Motor neuron (in vitro differentiated cells): Measurements from ENCODE around the gene AAGAB. TPM values are rescaled to one million over a fixed set of nuclear protein-coding genes. Genes with fewer than 3 reads are reported as not detected.
"Not testable (repeated sequence)": the region's sequence is repeated elsewhere in the genome, so short reads cannot be mapped to it uniquely, and the experiment has no call there.

Source experiments
- ATAC-seq, 8 experiments: fragments of 200-7000 bp; cut with Tn5 transposase; replicated peaks in 6 of 8; 2 replicates each; pipeline ENCODE4 v1.8.0; 2021; ENCODE audit warnings: mild to moderate bottlenecking in 8 of 8, moderate library complexity in 8 of 8
- H3K27ac ChIP-seq, 2 donors: fragments of 250-450 bp; sonication (Bioruptor Pico); 2 replicates each; pipeline ENCODE4 v1.9.0; 2021; ENCODE audit warnings: antibody characterized with exemption in 2 of 2, mild to moderate bottlenecking in 2 of 2, moderate library complexity in 1 of 2
- H3K4me1 ChIP-seq, 2 donors: fragments of 250-450 bp; sonication (Bioruptor Pico); replicated peaks in 1 of 2; 2 replicates each; pipeline ENCODE4 v1.6.1; 2021; ENCODE audit warnings: antibody characterized with exemption in 2 of 2, mild to moderate bottlenecking in 2 of 2, moderate library complexity in 1 of 2
- H3K4me3 ChIP-seq, 5 donors: fragments of 250-450 bp; sonication (Bioruptor Pico); 2 replicates each; pipeline ENCODE4 v1.9.0; 2021; ENCODE audit warnings: antibody characterized with exemption in 5 of 5, mild to moderate bottlenecking in 5 of 5, moderate library complexity in 4 of 5
- WGBS, 10 experiments: fragments of 450-650 bp; shearing (Covaris generic); methylation state at CpG; one replicate each; pipeline ENCODE4 v1.0.0; 2022; 5-methylcytosine and 5-hydroxymethylcytosine counted together
- in situ Hi-C, 9 experiments: fragments of 400-800 bp; cut with MboI; loops; one replicate each; pipeline ENCODE4 v1.15.0; 2021; ENCODE audit warnings: low sequenced_read_pairs in 9 of 9, low pct_unique_long_range_greater_than_20kb in 2 of 9; ENCODE audit not compliant: unreplicated experiment in 9 of 9
- total RNA-seq, 8 experiments: library from RNA; unstranded; fragments of 300-600 nt; gene quantifications; 2 replicates each; pipeline versions ENCODE4 v1.2.3 to v1.2.4, GENCODE V29; 2022

The AAGAB gene
- total RNA-seq, 8 experiments from 2014 or later = 32.9 to 72.1 (median 41.5) TPM

DNA sequence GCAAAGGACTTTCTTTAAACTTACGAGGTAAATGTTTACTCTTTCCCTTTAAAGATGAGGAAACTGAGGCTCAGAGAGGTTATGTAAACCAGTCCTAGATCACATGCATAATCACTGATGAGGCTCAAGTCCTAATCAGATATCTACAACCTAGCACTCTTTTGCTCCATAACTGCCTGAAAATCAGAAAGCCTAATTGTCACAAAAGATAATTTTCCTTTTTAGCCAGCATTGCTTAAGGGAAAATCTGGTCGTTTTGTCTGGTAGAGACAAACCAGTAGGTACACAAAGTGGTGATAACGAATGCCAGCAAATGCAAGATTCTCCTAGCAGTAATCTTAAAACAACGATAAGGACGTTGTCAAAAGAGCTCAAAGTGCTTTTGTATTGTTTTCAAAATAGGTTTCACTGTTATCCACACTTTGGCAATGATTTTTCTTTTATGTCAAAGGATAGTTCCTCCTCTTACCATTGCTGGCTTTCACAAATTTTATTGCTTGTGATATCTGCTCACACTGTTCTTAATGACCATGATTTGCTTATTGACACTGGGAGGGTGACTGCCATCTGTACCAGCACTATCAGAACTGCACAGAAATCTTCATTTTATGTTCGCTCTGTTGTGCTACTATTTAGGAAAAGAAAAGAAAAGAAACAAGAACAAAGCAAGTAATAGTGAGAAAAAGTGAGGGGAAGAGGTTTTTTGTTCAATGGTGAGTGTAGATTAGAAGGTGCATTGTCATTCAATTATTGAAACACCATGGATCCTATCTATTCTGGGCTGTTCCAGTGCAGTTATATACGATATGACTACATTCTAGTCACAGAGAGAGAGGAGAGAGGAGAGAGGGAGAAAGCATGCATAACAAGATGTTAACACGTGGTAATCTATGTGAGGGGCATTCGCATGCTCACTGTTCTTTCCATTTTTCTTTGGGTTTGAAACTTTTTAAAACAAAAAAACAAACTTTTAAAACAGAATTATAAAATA, 13.8 kb upstream of the AAGAB start:
- no peak for ATAC-seq
- 64 to 87% (median 75%) methylated on average over 4 to 9 of the region's 9 CpGs for WGBS, 10 experiments

DNA sequence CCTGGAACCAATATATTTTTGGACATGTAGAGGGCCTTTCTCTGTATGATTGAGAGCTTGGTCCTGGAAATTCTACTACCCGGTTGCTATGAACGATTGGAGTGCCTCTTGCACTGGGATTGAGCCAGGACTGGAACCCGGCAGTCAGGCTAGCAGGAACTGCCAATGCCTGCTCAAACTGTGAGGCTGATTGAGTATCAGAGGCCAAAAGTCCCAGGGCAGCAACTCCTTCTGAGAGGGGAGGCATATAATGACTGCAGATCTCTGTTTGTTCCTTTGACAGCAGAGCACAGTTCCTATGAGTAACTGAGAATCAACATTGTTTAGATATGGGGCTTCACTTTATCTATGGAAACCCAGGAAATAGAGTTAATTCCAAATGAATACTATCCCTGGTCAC, 13.0 kb upstream of the AAGAB start:
- no peak overlapping the region for H3K27ac ChIP-seq
- WGBS, 10 experiments = 5 to 73% (median 50%) methylated on average over 1 to 3 of the region's 3 CpGs; no CpG with 5 or more reads in 3 of the 10 experiments
- H3K4me1 ChIP-seq = peaks cover 3 to 4% of the 10 kb centered on the region in 2 donors
- in situ Hi-C loops = no loop called here
- ATAC-seq = no peak
- H3K4me3 ChIP-seq = no peak overlapping the region

More for the DNA sequence above, 13.8 kb upstream of the AAGAB start:
- in situ Hi-C loops = no loop called here
- H3K27ac ChIP-seq = no peak overlapping the region
- peaks cover 3 to 4% of the 10 kb centered on the region in 2 donors for H3K4me1 ChIP-seq
- no peak overlapping the region for H3K4me3 ChIP-seq

DNA sequence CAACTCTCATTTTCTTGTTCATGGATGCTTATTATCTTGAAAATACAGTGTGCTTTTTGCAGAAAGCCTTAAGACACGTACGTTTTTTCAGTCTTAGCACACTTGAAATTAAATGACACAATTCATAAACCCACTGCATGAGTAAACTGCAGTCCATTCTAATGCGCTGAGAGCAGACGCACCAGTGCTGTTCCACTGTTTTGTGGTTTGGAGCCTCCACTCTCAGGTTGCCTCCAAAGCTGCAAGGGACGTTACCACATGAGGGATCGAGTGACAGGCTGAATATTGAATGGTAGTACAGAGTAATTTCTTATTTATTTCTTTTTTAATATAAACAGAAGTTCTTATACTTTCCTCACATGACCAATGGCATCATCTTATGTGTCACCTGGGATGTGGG, 12.4 kb upstream of the AAGAB start:
- Histone ChIP-seq H3K4me1 (peaks cover 3 to 4% of the 10 kb centered on the region in 2 donors), H3K27ac (no peak overlapping the region), H3K4me3 (no peak overlapping the region)
- in situ Hi-C loops = no loop called here
- ATAC-seq = no peak
- WGBS, 10 experiments = 56 to 97% (median 88%) methylated on average over 2 to 6 of the region's 6 CpGs; no CpG with 5 or more reads in 1 of the 10 experiments

DNA sequence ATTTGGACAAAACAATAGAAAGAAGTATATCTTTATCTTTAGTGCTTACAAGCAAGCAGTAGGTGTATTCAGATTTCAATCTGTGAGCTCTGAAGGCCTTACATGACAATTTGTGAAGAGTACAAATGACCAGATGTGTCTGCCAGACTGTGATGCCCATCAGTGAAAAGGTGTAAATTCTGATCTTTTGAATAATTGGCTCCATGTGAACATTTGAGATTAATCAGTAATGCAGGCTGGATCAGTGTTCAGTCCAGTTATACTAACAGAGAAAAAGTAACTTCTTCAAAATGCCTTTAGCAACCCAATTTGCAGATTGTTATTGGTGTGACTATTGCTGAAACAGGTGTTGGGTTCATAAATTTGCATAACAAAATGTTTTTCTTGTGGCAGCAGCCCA, 5.3 kb upstream of the AAGAB start:
- Histone ChIP-seq H3K4me3 (no peak overlapping the region), H3K27ac (no peak overlapping the region), H3K4me1 (peaks cover 0 to 3% of the 10 kb centered on the region in 2 donors)
- ATAC-seq = no peak
- in situ Hi-C loops = no loop called here

DNA sequence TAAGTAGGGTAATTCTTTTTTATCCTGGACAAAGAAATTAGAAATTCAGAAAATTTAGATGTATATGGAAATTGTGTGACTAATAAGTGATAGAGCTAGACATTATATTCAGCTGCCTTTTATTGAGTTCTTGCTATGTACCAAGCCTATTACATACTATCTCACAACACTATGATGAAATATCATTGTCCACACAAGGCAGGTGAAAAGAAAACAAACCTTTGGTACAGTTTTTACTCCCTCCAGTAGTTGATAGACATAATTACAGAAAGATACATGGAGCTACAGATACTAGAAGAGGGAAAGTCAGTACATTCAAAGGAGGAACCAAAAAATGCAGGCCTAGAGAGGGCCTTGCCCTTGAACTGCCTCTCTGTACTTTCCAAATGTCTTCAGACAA, 4.9 kb upstream of the AAGAB start:
- H3K4me1 ChIP-seq = peaks cover 0 to 3% of the 10 kb centered on the region in 2 donors
- no peak overlapping the region for H3K27ac ChIP-seq
- ATAC-seq = no peak
- no peak overlapping the region for H3K4me3 ChIP-seq
- in situ Hi-C loops = no loop called here

DNA sequence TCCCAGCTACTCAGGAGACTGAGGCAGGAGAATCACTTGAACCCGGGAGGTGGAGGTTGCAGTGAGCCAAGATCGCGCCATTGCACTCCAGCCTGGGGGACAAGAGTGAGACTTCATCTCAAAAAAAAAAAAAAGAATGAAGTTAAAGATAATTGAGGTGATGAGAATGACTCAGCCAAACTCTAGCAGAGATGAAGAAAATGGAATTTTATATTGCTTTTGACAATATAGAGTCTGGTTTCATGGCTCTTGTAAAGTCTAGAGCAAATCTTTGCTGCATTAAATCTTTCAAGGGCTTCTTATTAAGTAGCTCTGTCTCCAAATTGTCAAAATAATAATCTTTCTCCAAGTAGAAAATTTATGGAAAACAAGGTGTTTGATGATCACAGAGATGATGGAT, 4.0 kb upstream of the AAGAB start:
- ATAC-seq = not testable (repeated sequence)

DNA sequence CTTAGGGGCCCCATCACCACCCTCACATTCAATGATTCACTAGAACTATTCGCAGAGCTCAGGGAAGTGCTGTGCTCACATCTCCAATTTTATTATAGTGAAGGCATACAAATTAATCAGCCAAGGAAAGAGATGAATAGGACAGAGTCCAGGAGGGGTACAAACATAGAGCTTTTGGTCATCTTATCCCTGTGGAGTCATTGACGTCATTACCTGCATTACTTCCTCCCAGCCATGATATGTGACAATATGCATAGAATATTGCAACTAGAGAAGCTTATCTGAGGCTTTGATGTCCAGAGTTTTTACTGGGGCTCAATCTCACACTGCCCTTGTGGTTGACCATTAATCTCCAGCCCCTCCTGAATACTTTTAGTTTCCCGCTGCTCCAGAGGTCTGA, 1.6 kb upstream of the AAGAB start:
- Histone ChIP-seq H3K4me1 (peaks cover 7 to 9% of the 10 kb centered on the region in 2 donors), H3K4me3 (no peak overlapping the region), H3K27ac (no peak overlapping the region)
- WGBS, 10 experiments = 50 to 100% (median 80%) methylated on average over 1 to 3 of the region's 3 CpGs; no CpG with 5 or more reads in 1 of the 10 experiments
- no peak for ATAC-seq
- in situ Hi-C loops = no loop called here

More for the DNA sequence above, 4.0 kb upstream of the AAGAB start:
- in situ Hi-C loops, H3K4me3 ChIP-seq, H3K27ac ChIP-seq, H3K4me1 ChIP-seq: not testable (repeated sequence)
- 80 to 100% methylated on average over 3 of the region's 3 CpGs; no CpG with 5 or more reads in 8 of the 10 experiments for WGBS, 10 experiments

DNA sequence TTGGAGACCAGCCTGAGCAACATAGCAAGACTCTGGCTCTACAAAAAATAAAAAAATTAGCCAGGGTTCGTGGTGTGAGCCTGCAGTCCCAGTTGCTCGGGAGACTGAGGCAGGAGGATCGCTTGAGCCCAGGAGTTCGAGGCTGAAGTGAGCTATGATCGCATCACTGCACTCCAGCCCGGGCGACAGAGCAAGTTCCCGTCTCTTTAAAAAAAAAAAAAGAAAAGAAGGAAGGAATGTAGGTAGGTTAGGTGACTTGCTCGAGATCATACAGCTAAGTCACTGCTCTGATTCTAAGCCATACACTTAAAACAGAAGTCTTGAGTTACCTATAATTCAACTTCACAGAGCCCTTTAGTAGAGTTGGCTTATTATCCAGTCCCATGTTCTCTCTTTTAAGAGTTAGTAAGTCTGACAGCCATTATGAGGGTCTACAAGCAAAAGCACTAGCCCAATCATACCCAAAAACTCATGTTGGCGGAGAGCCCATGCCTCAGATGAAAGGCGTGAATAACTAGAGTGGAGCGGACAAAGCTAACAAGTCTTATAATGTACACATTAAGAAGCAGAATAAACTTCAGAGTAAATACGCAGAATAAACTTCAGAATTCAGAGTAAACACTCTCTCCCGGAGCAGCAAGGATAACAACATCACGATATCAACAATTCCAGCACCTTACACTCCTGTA, 768 bp downstream of the AAGAB start:
- no peak for ATAC-seq
- in situ Hi-C loops = no loop called here
- H3K27ac ChIP-seq = peak overlapping the region; percentile 67 to 81
- peaks cover 7 to 9% of the 10 kb centered on the region in 2 donors for H3K4me1 ChIP-seq
- 4 to 52% (median 17%) methylated on average over 2 to 15 of the region's 15 CpGs for WGBS, 10 experiments
- peak overlapping the region; percentile 82 to 88 (median 85) for H3K4me3 ChIP-seq

DNA sequence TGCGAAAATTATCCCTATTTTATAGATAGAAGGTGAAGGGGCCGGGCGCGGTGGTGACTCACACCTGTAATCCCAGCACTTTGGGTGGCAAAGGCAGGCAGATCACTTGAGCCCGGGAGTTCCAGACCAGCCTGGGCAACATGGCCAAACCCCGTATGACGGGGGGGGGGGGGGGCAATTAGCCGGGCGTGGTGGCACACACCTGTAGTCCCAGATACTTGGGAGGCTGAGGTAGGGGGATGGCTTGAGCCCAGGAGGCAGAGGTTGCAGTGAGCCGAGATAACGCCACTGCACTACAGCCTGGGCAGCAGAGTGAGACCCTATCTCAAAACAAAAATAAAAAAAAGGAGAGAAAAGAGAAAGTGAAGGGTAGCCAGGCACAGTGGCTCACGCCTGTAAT, 1.4 kb downstream of the AAGAB start:
- Histone ChIP-seq H3K4me3 (peak overlapping the region in 4 of 5 donors; percentile 82 to 88 (median 84)), H3K4me1 (peaks cover 7 to 9% of the 10 kb centered on the region in 2 donors), H3K27ac (no peak overlapping the region)
- in situ Hi-C loops = no loop called here
- WGBS, 10 experiments = 40 to 100% (median 85%) methylated on average over 1 to 4 of the region's 12 CpGs; no CpG with 5 or more reads in 4 of the 10 experiments
- ATAC-seq = no peak

DNA sequence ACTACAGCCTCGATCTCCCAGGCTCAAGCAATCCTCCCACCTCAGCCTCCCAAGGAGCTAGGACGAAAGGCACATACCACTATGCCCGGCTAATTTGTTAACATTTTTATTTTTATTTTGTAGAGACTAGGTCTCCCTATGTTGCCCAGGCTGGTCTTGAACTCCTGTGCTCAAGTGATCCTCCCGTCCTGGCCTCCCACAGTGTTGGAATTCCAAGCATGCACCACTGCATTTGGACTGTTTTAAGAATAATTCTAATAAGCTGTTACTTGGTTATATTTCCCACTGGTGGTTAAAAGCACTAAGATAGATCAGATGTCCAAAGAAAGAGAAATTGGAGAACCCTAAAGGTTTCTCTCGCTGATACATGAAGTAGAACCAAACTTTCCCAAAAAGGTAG, 3.1 kb downstream of the AAGAB start:
- WGBS, 10 experiments = 76 to 100% (median 93%) methylated on average over 1 to 4 of the region's 5 CpGs; no CpG with 5 or more reads in 1 of the 10 experiments
- peaks cover 7 to 9% of the 10 kb centered on the region in 2 donors for H3K4me1 ChIP-seq
- H3K4me3 ChIP-seq = no peak overlapping the region
- ATAC-seq = no peak
- no peak overlapping the region for H3K27ac ChIP-seq
- in situ Hi-C loops = no loop called here

DNA sequence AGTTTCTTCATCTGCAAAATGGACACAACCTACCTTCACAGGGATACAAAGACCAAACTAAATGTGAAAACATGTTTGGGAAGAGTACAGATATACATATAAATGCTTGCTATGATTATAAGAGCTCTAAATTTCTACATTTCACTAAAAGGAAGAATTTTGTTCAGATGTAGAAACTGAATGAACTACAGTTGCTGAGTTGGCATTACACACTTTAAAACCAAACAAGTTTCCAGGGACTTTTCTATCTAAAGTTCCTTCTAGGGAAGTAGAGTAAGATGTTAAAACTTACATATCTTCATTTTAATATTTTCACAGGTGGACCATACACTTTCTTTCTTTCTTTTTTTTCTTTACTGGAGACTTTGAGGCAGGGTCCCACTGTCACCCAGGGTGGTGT, 4.6 kb downstream of the AAGAB start:
- Histone ChIP-seq H3K27ac (no peak overlapping the region), H3K4me3 (no peak overlapping the region), H3K4me1 (peaks cover 7% of the 10 kb centered on the region in 2 donors)
- in situ Hi-C loops = no loop called here
- ATAC-seq = no peak

DNA sequence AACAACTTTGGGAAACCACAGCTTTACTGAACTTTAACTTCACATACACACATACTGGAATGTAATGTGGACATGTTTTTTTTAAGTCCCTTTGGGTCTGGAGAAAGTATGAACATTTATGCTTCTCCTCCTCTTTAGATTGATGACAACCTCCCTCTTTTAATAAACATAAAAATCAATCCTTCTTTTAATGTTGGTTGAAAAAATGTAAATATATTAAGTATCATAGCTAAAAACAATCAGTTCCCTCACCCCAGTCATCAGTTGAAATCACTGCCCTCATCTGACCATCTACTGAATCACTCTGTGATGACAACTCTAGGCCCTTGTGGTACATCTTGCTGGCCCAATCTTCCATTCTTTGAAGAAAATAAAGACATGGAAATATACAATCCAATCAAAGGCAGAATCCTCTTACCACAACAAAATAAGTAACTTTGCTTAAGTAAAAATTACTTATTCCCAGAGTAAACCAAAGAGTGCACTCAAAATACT, 6.4 kb downstream of the AAGAB start:
- H3K4me3 ChIP-seq = no peak overlapping the region
- in situ Hi-C loops = no loop called here
- H3K4me1 ChIP-seq = peaks cover under 1 to 2% of the 10 kb centered on the region in 2 donors
- ATAC-seq = peak in 1 of 8 experiments; percentile 29
- no peak overlapping the region for H3K27ac ChIP-seq

DNA sequence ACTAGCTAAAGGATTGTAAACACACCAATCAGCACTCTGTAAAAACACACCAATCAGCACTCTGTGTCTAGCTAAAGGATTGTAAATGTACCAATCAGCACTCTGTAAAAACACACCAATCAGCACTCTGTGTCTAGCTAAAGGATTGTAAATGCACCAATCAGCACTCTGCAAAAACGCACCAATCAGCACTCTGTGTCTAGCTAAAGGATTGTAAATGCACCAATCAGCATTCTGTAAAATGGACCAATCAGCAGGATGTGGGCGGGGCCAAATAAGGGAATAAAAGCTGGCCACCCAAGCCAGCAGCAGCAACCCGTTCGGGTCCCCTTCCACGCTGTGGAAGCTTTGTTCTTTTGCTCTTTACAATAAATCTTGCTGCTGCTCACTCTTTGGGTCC, 7.9 kb downstream of the AAGAB start:
- ATAC-seq, H3K4me1 ChIP-seq, in situ Hi-C loops, H3K27ac ChIP-seq, H3K4me3 ChIP-seq: not testable (repeated sequence)
- WGBS, 10 experiments = 100% methylated on average over 1 to 3 of the region's 5 CpGs; no CpG with 5 or more reads in 5 of the 10 experiments
